GM13977 (cell line): Measurements from ENCODE around the gene PAEP.

ENCODE experiments used
- DNase-seq: peaks from one replicate; pipeline ENCODE4 v3.0.0; 2012; ENCODE audit warnings: low spot score
- CTCF ChIP-seq: IDR thresholded peaks from 2 replicates; pipeline ENCODE4 v1.5.1; 2012; ENCODE audit warnings: mild to moderate bottlenecking, control low read depth; ENCODE audit not compliant: insufficient read depth; ENCODE audit errors: extremely low read depth, missing control alignments
- in situ Hi-C: fragments of 300-500 bp; cut with MboI; formaldehyde crosslinking; loops from one replicate; pipeline ENCODE4 v1.12.0; 2022; ENCODE audit warnings: low sequenced_read_pairs, low pct_unique_long_range_greater_than_20kb, mixed read lengths, inconsistent platforms; ENCODE audit not compliant: unreplicated experiment

PAEP gene

DNA sequence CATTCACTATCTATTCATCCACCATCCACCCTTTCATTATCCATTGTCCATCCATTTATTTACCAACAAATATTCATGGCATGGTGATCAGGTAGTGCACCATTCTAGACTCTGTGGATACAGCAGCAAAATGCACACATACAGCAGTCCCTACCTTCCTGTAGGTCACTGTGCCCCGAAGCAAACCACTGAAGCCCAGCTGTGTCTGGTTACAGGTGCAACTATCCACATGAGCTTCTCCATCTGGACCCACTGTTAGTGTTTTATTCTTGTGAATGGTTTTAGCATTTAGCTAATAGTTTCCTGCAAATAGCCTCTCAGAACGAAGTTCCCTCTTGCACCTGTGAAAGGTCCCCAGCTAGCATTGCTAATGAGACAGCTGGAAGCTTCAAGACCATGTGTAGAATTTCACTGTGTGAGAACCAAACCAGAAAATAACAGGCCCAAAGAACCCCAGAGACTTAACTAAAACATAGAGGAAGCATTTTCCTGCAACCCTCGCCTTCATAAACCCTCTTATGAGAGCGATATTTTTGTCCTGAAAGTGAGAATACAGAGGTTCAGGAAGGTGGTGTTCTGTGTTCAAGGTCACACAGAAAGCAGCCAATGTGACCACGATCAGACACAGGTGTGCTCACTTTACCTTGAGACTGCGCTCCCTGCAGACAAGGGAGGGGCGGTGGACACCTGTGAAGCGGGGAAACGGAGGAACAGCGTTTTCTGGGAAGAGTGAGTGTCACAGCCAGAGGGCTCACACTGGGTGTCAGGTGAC is 18.5 kb downstream of the PAEP start:
- no peak for DNase-seq
- TF ChIP-seq CTCF = no peak
- in situ Hi-C loops = no loop called here

- no peak for DNase-seq
- in situ Hi-C loops = no loop called here
- no peak for TF ChIP-seq CTCF
Observed at GRCh38 chr9:135580664-135581380, 19.3 kb downstream of the PAEP start.

- no peak for TF ChIP-seq CTCF
- DNase-seq = no peak
- in situ Hi-C loops = no loop called here
Observed at GRCh38 chr9:135581636-135582426, 20.3 kb downstream of the PAEP start.

- TF ChIP-seq CTCF = no peak
- in situ Hi-C loops = no loop called here
- no peak for DNase-seq
Observed at GRCh38 chr9:135582541-135582940, 21.0 kb downstream of the PAEP start.

DNA sequence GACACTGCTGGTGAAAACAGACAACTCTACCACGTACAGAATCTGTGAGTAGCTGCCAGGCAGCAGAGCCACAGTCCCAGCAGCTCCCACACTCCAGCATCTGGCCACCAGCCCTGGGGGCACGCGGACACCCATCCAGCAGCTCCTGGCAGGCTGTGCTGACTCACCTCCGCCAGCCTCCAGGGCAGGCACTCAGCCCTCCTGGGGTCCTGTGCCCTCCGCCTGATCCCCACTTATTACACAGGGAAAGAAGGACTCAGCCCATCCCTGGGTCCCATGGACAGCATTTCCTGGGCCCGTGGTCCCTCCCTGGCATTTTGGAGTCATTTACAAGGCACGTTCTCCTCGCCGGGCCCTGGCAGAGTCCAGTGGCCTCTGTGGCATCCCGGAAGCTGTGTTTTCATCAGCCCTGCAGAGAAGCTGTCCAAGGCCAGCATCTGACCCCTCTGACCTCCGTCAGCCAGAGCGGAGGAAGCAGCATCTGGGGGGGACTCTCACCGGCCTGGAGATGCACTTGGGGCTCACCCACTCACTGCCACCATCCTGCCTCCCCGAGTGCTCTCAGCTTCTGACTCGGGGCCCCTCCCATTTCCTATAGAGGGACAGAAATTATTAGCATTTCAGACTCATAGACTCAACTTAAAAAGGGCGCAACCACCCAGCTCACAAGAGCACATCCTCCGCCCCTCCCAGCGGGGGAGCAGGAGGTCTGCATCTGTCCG is 21.6 kb downstream of the PAEP start:
- DNase-seq = no peak
- in situ Hi-C loops = no loop called here
- TF ChIP-seq CTCF = no peak

DNA sequence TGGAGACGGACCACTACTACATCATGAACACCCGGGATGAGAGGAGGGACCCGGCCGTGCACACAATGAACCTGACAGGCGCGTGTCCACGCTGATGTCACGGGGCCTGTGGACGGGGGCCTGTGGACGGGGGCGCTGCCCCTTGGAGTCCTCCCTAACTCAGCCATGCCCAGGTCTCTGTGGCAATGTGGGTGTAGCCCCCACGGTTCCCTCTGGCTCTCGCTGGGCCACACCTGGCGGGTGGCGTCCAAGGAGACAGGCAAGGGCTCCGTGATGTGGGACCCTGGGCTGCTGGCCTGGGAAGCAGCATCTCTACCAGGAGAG is 22.1 kb downstream of the PAEP start:
- in situ Hi-C loops = no loop called here
- TF ChIP-seq CTCF = no peak
- DNase-seq = no peak
